ENCODE measurements around the gene IQCE.

IQCE gene

DNA sequence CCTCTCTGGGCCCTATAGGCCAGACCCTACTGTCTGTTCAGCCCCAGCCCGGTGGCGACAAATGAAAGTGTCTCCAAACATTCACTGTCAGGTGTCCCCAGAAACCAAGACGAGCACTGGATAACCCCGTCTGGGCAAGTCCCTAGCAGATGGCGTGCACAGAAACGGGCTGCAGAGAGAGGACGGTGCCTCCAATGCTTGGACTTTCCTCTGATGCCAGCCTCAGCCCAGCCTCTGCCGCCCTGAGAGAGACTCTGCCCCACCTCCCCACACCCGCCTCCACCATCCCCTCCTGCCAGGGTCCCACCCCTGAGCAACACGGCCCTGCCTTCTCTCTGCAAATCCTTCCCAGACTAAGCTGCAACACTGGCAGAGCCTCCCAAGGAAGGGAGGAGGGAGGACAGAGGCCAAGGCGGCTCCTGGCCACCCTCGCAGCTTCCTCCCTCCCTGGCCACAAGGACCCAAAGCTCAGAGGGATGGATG lies 46.6 kb upstream of the IQCE start:
- ChIA-PET CTCF (interaction anchor here (0.6 kb wide), 1 partner anchor 408 kb away, joined by 3 read pairs; no protein-coding TSS in a partner anchor), POLR2A (ENCODE audit: low non-redundant PET) (no interaction called here)
- TF ChIP-seq, protein P1, sequence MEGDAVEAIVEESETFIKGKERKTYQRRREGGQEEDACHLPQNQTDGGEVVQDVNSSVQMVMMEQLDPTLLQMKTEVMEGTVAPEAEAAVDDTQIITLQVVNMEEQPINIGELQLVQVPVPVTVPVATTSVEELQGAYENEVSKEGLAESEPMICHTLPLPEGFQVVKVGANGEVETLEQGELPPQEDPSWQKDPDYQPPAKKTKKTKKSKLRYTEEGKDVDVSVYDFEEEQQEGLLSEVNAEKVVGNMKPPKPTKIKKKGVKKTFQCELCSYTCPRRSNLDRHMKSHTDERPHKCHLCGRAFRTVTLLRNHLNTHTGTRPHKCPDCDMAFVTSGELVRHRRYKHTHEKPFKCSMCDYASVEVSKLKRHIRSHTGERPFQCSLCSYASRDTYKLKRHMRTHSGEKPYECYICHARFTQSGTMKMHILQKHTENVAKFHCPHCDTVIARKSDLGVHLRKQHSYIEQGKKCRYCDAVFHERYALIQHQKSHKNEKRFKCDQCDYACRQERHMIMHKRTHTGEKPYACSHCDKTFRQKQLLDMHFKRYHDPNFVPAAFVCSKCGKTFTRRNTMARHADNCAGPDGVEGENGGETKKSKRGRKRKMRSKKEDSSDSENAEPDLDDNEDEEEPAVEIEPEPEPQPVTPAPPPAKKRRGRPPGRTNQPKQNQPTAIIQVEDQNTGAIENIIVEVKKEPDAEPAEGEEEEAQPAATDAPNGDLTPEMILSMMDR (conservative IDR thresholded peaks at IDR 0.05; ENCODE audit: low read depth): no peak
- DNase-seq (ENCODE audit: low spot score): no peak
- H3K27ac ChIP-seq: peak overlapping the region; percentile 87; the same call in 1 of the 2 replicates

DNA sequence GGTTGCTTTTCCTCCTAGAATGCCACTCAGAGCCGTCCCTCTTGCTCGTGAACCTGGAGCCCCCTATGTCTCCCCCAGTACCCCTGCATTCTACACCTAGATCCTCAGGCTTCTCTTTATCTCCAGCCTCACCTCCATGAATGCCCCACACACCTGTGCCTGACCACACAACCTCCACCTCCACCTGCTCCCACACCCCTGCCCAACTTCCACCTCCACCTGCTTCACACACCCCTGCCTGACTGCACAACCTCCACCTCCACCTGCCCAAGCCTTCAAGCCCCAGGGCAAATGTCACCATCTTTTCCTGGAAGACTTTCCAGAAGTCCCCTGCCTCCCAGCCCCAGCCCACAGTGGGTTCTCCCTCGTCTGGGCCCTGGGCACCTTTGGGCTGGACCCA lies 46.1 kb upstream of the IQCE start:
- CTCF ChIA-PET: interaction anchor here (0.6 kb wide), 1 partner anchor 408 kb away, joined by 3 read pairs; no protein-coding TSS in a partner anchor

DNA sequence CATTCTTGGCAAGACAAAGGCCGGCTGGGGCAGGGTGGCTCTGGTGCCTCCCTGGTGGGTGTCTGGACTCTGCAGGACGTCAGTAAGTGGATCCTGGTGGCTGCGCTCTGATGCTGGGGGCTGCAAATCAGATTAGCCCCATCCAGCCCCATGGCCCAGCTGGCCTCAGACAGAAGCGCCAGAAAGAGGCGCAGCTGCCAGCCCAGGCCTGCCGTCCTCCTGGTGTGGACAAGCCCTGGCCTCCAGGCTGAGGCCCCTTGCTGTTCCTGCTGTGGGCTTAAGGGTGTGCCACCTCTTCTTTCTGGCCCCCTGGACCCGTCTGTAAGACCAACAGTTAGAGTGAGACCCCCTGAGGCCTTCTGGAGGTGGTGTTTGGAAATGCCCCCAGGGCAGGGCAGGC lies 45.1 kb upstream of the IQCE start:
- TF ChIP-seq, protein P1 (conservative IDR thresholded peaks at IDR 0.05; ENCODE audit: low read depth): no peak
- POLR2A ChIA-PET (ENCODE audit: low non-redundant PET): no interaction called here
- DNase-seq (ENCODE audit: low spot score): no peak
- CTCF ChIA-PET: no interaction called here
- no peak overlapping the region for H3K27ac ChIP-seq

More for the DNA sequence above, 46.1 kb upstream of the IQCE start:
- POLR2A ChIA-PET (ENCODE audit: low non-redundant PET): no interaction called here
- TF ChIP-seq, protein P1 (conservative IDR thresholded peaks at IDR 0.05; ENCODE audit: low read depth): no peak
- peak overlapping the region; percentile 87; the same call in 1 of the 2 replicates for H3K27ac ChIP-seq
- no peak for DNase-seq (ENCODE audit: low spot score)

DNA sequence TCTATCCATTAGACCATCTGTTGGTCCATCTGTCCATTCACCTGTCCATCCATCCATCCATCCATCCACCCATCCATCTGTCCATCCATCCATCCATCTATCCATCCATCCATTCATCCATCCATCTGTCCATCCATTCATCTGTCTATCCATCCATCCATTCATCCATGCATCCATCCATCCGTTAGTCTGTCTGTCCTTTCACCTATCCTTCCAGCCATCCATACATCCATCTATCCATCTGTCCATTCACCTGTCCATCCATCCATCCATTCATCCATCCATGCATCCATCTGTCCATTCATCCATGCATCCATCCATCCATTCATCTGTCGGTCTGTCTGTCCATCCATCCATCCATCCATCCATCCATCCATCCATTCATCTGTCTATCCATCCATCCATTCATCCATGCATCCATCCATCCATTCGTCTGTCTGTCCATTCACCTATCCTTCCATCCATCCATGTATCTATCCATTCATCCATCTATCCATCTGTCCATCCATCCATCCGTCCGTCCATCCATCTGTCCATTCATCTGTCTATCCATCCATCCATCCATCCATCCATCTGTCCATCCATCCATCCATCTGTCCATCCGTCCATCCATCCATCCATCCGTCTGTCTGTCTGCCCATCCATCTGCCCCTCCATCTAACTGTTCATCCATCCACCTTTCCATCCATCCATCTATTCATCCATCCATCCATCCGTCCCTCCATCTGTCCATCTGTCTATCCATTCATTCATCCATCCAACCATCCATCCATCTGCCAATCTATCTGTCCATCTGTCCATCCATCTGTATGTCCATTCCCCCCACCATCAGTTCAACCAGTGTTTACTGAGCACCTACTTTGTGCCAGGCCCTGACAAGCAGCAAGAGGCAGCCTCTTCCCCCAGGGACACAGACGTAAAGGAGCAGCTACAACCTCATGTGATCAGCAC lies 44.0 kb upstream of the IQCE start:
- TF ChIP-seq, protein P1 (conservative IDR thresholded peaks at IDR 0.05; ENCODE audit: low read depth): no peak
- CTCF ChIA-PET: interaction anchor here (0.6 kb wide), 1 partner anchor 130 kb away, joined by 3 read pairs; no protein-coding TSS in a partner anchor
- POLR2A ChIA-PET (ENCODE audit: low non-redundant PET): no interaction called here
- no peak for DNase-seq (ENCODE audit: low spot score)
- H3K27ac ChIP-seq: no peak overlapping the region

DNA sequence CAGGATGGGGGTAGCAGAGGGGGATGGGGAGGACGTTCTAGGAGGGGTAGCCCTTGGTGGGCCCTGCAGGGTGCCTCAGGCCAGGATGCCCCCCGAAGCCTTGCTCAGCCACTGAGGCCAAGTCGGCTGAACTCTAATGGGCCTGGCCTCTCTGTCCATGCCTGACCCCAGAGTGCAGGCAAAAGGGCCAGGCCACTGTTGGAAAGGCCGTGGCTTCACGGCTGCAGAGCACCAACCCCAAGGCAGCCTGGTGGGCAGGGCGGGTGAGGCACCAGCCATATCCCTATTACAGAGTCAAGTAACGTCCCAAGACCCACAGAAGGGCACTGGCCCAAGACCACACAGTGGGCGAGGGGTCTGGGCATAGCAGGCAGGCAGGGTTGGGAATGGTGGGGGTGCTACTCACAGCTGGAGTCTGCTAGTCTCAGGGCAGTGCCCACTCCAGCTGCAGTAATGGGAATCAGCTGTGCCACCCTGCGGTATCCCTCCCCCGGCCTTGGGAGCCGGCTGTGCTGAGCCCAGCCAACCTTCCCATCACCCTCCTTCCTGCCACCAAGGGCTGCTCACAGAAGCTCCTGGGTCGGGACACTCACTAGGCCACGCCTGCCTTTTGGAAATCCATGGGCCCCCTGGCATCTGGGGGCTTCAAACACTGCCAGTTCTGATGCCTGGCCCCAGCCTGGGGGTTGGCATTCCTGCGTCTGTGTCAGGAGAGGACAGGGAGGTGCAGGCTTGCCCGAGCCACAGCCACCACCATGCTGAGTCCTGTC lies 43.2 kb upstream of the IQCE start:
- TF ChIP-seq, protein P1 (conservative IDR thresholded peaks at IDR 0.05; ENCODE audit: low read depth): no peak
- ChIA-PET POLR2A (ENCODE audit: low non-redundant PET) (no interaction called here), CTCF (no interaction called here)
- DNase-seq (ENCODE audit: low spot score): no peak
- H3K27ac ChIP-seq: no peak overlapping the region

DNA sequence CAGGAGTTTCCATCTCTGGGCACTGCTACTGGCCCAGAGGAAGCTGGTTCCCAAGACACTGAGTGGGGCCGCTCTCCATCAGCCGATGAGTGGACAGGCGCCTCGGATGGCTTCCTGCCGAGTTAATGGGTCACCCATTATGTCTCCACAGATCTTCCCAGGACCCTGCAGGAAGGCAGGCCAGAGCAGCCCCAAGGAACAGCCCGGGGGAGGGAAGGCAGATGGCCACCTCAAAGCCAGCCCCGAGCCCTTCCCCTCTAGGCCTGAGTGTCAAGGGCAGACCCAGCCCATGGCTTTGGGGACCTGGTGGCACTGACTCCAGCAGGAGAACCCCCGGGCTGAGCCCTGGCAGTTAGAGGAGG lies 42.6 kb upstream of the IQCE start:
- no peak for DNase-seq (ENCODE audit: low spot score)
- TF ChIP-seq, protein P1 (conservative IDR thresholded peaks at IDR 0.05; ENCODE audit: low read depth): no peak
- H3K27ac ChIP-seq: no peak overlapping the region
- ChIA-PET CTCF (interaction anchor here (0.7 kb wide), 1 partner anchor 1321 kb away, joined by 4 read pairs; no protein-coding TSS in a partner anchor), POLR2A (ENCODE audit: low non-redundant PET) (no interaction called here)
